ENCODE measurements around the gene WBP1L.

DNA sequence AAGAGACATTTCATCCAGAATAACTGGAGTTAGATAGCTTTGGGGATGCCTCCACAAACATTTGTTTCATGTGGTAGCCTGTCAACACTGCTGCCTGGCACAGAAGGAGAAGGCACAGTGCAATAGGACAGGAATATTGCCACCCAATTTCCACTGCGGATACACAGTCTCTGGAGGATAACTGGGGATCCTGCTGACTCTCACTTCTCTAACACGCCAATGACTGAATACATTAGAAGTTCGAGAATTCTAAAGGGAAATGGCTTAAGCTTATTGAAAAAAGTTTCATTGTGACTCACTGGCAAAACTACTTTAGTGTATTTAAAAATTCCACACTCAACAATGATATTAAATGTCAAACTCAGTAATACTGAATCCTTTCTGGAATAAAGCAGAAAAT, 42.5 kb upstream of the WBP1L start:
- TF ChIP-seq YY1 (IDR thresholded peaks at IDR 0.05; ENCODE audit: insufficient read depth, insufficient read length) (no peak), SUZ12 (IDR thresholded peaks at IDR 0.05; ENCODE audit: extremely low read depth, insufficient read depth, insufficient read length) (no peak), ZNF274 (IDR thresholded peaks at IDR 0.05; ENCODE audit: low read depth, low read length) (no peak)

Measured in NT2/D1 (cell line).